GM12878 (cell line): ENCODE results near the gene ARHGAP15. TPM values are rescaled to one million over a fixed set of nuclear protein-coding genes. Genes with fewer than 3 reads are reported as not detected.

Experiments used
- ATAC-seq: fragments of 200-7000 bp; cut with Tn5 transposase; 3 replicates; pipeline ENCODE4 v1.9.1; 2020; ENCODE audit warnings: mild to moderate bottlenecking, moderate library complexity
- BruUV-seq: library from RNA; stranded (reverse); fragments of 400-500 nt; replicated peaks from 2 replicates; lab custom pipeline; 2021; lab: Mats Ljungman, UMichigan
- CTCF ChIA-PET: fragments of 300-600 bp; sonication (Branson Sonifier 250); formaldehyde crosslinking; extraction: SDS; loops from one replicate; lab custom pipeline; 2021; ENCODE audit warnings: inconsistent platforms; lab: Yijun Ruan, JAX
- POLR2A ChIA-PET: fragments of 350-600 bp; formaldehyde crosslinking; extraction: SDS; loops from one replicate; lab custom pipeline; 2021; ENCODE audit warnings: inconsistent platforms; lab: Charles Lee
- RAD21 ChIA-PET: fragments of 300-600 bp; sonication (Branson Sonifier 250); formaldehyde crosslinking; loops from one replicate; lab custom pipeline; 2023; ENCODE audit warnings: antibody characterized with exemption; ENCODE audit not compliant: unreplicated experiment; lab: Charles Lee
- SMC1A ChIA-PET: fragments of 300-600 bp; sonication (Branson Sonifier 250); formaldehyde crosslinking; loops from one replicate; lab custom pipeline; 2023; ENCODE audit not compliant: unreplicated experiment, uncharacterized antibody; lab: Charles Lee
- DNase-seq: peaks from one replicate; pipeline ENCODE4 v3.0.0-alpha.2; 2011; ENCODE audit warnings: low read depth, low spot score
- FAIRE-seq: peaks from 3 replicates; lab custom pipeline; 2011; peaks lifted over from hg19 to GRCh38; lab: Jason Lieb, UNC
- H2AFZ ChIP-seq: 2 replicates; pipeline ENCODE4 v1.6.0; 2011; ENCODE audit warnings: low read depth, low read length, control low read depth; ENCODE audit not compliant: control insufficient read depth
- H3K27ac ChIP-seq: 2 replicates; pipeline ENCODE4 v1.5.1; 2011; ENCODE audit warnings: control low read depth; ENCODE audit not compliant: control insufficient read depth, insufficient read depth
- H3K27me3 ChIP-seq, 2 experiments: replicated peaks in 1 of 2; 2 replicates each; pipeline versions ENCODE4 v1.6.0 to v1.6.1; 2011; ENCODE audit warnings: low read length in 1 of 2; ENCODE audit not compliant: control insufficient read depth in 2 of 2, insufficient read depth in 2 of 2
- H3K36me3 ChIP-seq, 2 experiments: 2 replicates each; pipeline ENCODE4 v1.5.1; 2011; ENCODE audit warnings: low read length in 1 of 2; ENCODE audit not compliant: control insufficient read depth in 2 of 2, insufficient read depth in 2 of 2
- H3K4me1 ChIP-seq: 2 replicates; pipeline ENCODE4 v1.6.1; 2011; ENCODE audit warnings: mild to moderate bottlenecking, low read length, moderate library complexity, mixed read lengths; ENCODE audit not compliant: control insufficient read depth, insufficient read depth
- H3K4me2 ChIP-seq: 2 replicates; pipeline ENCODE4 v1.6.0; 2011; ENCODE audit warnings: control low read depth; ENCODE audit not compliant: control insufficient read depth, insufficient read depth
- H3K4me3 ChIP-seq: fragments of 200-600 bp; sonication (generic); 2 replicates; pipeline ENCODE4 v1.5.1; 2016
- H3K79me2 ChIP-seq: 2 replicates; pipeline ENCODE4 v1.6.0; 2011; ENCODE audit warnings: low read length; ENCODE audit not compliant: control insufficient read depth, insufficient read depth
- H3K9ac ChIP-seq: 2 replicates; pipeline ENCODE4 v1.8.0; 2011; ENCODE audit warnings: low read length, control low read depth, mixed read lengths; ENCODE audit not compliant: control insufficient read depth, insufficient read depth
- H3K9me3 ChIP-seq: replicated peaks from 3 replicates; pipeline ENCODE4 v1.5.1; 2011; ENCODE audit warnings: mild to moderate bottlenecking, low read length; ENCODE audit not compliant: control insufficient read depth, insufficient read depth
- H4K20me1 ChIP-seq: 2 replicates; pipeline ENCODE4 v1.6.0; 2011; ENCODE audit not compliant: control insufficient read depth, insufficient read depth
- BRCA1 ChIP-seq: IDR thresholded peaks from 2 replicates; pipeline ENCODE4 v1.6.1; 2011; ENCODE audit warnings: low read depth, low read length, improper control_type of control experiment
- CEBPB ChIP-seq, 2 experiments: fragments of 150-350 bp in 1 of 2; IDR thresholded peaks; 2 replicates each; pipeline ENCODE4 v1.6.1; 2012 to 2014; ENCODE audit warnings: low read depth in 2 of 2, low read length in 2 of 2, borderline replicate concordance in 1 of 2, inconsistent platforms in 1 of 2
- TAF1 ChIP-seq: IDR thresholded peaks from 2 replicates; pipeline ENCODE4 v1.6.1; 2011; ENCODE audit warnings: mild to moderate bottlenecking, low read depth, low read length, borderline replicate concordance
- USF2 ChIP-seq: IDR thresholded peaks from 2 replicates; pipeline ENCODE4 v1.6.1; 2011; ENCODE audit warnings: low read depth, low read length, improper control_type of control experiment, borderline replicate concordance
- WGBS: methylation state at CpG from one replicate; pipeline ENCODE4 v1.1.6; 2016; ENCODE audit warnings: low lambda C conversion rate; ENCODE audit not compliant: insufficient replicate concordance, insufficient coverage; ENCODE audit errors: missing lambda C conversion rate; 5-methylcytosine and 5-hydroxymethylcytosine counted together
- in situ Hi-C: fragments of 300-500 bp; cut with MboI; formaldehyde crosslinking; loops from 9 replicates; pipeline ENCODE4 v1.14.3; 2018; ENCODE audit warnings: mixed read lengths
- intact Hi-C: fragments of 100-400 bp; cut with micrococcal nuclease; formaldehyde crosslinking; loops from one replicate; pipeline ENCODE4 v1.14.2; 2022; ENCODE audit not compliant: unreplicated experiment
- polyA plus RNA-seq, 11 experiments: library from polyadenylated mRNA; depleted of rRNA in 4 of 11; unstranded in 6 of 11; stranded (reverse) in 5 of 11; fragments of >200 nt; fragmentation: Nextera tagmentation in 4 of 11; fragmentation: Illumina TruSeq in 1 of 11; extraction: Ambion mirVana in 4 of 11; extraction: Trizol in 1 of 11; gene quantifications; 1 replicate in 1 of 11; 2 replicates in 10 of 11; pipeline versions ENCODE4 v1.2.1 to v1.2.3, GENCODE V29; 2011 to 2016; ENCODE audit warnings: inconsistent platforms in 2 of 11, missing spikeins in 2 of 11, low read depth in 1 of 11
- total RNA-seq, 4 experiments: library from RNA; depleted of rRNA in 3 of 4; stranded (reverse); fragments of >200 nt in 3 of 4; fragmentation: Illumina TruSeq in 1 of 4; extraction: Trizol in 1 of 4; gene quantifications; 2 replicates each; pipeline versions ENCODE4 v1.2.1 to v1.2.3, GENCODE V29; 2013 to 2021
- TF ChIP-seq, protein P1 (sequence below): fragments of 450-650 bp; IDR thresholded peaks from 2 replicates; pipeline ENCODE4 v1.6.1; 2018; ENCODE audit warnings: mild to moderate bottlenecking, low read depth, moderate library complexity; ENCODE audit not compliant: partially characterized antibody

The ARHGAP15 gene
- total and polyA plus RNA-seq, 10 of the 15 experiments (the other 5 are each of a cell fraction or from before 2014, with no cell fraction given), result 38.0 to 92.6 (median 66.7) TPM

GRCh38 chr2:143345887-143346787 lies 216.9 kb downstream of the ARHGAP15 start:
- ATAC-seq, result no peak
- ChIA-PET POLR2A (interaction anchor here (0.6 kb wide), 1 partner anchor 13 kb away, joined by 6 read pairs; no protein-coding TSS in a partner anchor), SMC1A (interaction anchor here (0.8 to 1.0 kb wide), 2 partner anchors 10 to 28 kb away, joined by 3 read pairs; no protein-coding TSS in a partner anchor), RAD21 (no interaction called here), CTCF (no interaction called here)
- Histone ChIP-seq H3K27ac (no peak overlapping the region), H3K4me2 (no peak overlapping the region), H3K4me1 (no peaks in the 10 kb centered on the region), H2AFZ (no peak overlapping the region), H3K9ac (no peak overlapping the region), H3K27me3 (no peaks in the 10 kb centered on the region), H4K20me1 (no peaks in the 10 kb centered on the region), H3K36me3 (peaks cover 0 to 6% of the 10 kb centered on the region in 2 experiments; a peak in 1 of 4 replicates), H3K9me3 (no peaks in the 10 kb centered on the region), H3K4me3 (no peak overlapping the region), H3K79me2 (no peaks in the 10 kb centered on the region)
- BruUV-seq, result no TSS peak
- in situ Hi-C loops, result no loop called here
- FAIRE-seq, result no peak
- no peak for TF ChIP-seq TAF1
- no peak for TF ChIP-seq USF2
- no peak for TF ChIP-seq CEBPB (IDR thresholded peaks at IDR 0.05; ENCODE audit: borderline replicate concordance in 1 of 2, low read depth in 2 of 2, low read length in 2 of 2)
- TF ChIP-seq BRCA1, result no peak
- TF ChIP-seq, protein P1, sequence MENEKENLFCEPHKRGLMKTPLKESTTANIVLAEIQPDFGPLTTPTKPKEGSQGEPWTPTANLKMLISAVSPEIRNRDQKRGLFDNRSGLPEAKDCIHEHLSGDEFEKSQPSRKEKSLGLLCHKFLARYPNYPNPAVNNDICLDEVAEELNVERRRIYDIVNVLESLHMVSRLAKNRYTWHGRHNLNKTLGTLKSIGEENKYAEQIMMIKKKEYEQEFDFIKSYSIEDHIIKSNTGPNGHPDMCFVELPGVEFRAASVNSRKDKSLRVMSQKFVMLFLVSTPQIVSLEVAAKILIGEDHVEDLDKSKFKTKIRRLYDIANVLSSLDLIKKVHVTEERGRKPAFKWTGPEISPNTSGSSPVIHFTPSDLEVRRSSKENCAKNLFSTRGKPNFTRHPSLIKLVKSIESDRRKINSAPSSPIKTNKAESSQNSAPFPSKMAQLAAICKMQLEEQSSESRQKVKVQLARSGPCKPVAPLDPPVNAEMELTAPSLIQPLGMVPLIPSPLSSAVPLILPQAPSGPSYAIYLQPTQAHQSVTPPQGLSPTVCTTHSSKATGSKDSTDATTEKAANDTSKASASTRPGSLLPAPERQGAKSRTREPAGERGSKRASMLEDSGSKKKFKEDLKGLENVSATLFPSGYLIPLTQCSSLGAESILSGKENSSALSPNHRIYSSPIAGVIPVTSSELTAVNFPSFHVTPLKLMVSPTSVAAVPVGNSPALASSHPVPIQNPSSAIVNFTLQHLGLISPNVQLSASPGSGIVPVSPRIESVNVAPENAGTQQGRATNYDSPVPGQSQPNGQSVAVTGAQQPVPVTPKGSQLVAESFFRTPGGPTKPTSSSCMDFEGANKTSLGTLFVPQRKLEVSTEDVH, result no peak
- DNase-seq, result no peak
- 91% methylated on average over 9 of the region's 9 CpGs for WGBS
- intact Hi-C loops, result no loop called here
